HPDE6-E6E7 (cell line): ENCODE results near the gene ACO2.
A peak's percentile ranks its signal among the peaks of the same experiment; 100 is the strongest.
"Not testable (repeated sequence)": the region's sequence is repeated elsewhere in the genome, so short reads cannot be mapped to it uniquely, and the experiment has no call there.

ENCODE experiments used
- DNase-seq: peaks from one replicate; pipeline ENCODE4 v3.0.0; 2011; ENCODE audit warnings: missing footprints; ENCODE audit errors: extremely low spot score

ACO2 gene

GRCh38 chr22:41448189-41448808 lies 20.6 kb upstream of the ACO2 start:
- DNase-seq, result peak; percentile 96

GRCh38 chr22:41458161-41458728 lies 10.7 kb upstream of the ACO2 start:
- no peak for DNase-seq

- DNase-seq, result no peak
These were observed 9.5 kb upstream of the ACO2 start for GRCh38 chr22:41459431-41459830.

GRCh38 chr22:41460071-41460470 lies 8.8 kb upstream of the ACO2 start:
- not testable (repeated sequence) for DNase-seq

GRCh38 chr22:41461901-41462300 lies 7.0 kb upstream of the ACO2 start:
- no peak for DNase-seq

GRCh38 chr22:41469218-41469851 lies 418 bp downstream of the ACO2 start:
- DNase-seq, result no peak

- no peak for DNase-seq
These were observed 2.0 kb downstream of the ACO2 start for GRCh38 chr22:41470886-41471285.

- DNase-seq, result no peak
These were observed 2.7 kb downstream of the ACO2 start for GRCh38 chr22:41471568-41471967.

GRCh38 chr22:41474872-41475451 lies 6.0 kb downstream of the ACO2 start:
- DNase-seq, result no peak

GRCh38 chr22:41478473-41478872 lies 9.6 kb downstream of the ACO2 start:
- DNase-seq, result no peak

- no peak for DNase-seq
These were observed 10.1 kb downstream of the ACO2 start for GRCh38 chr22:41478891-41479521.

- no peak for DNase-seq
These were observed 10.9 kb downstream of the ACO2 start for GRCh38 chr22:41479671-41480396.

- no peak for DNase-seq
These were observed 11.4 kb downstream of the ACO2 start for GRCh38 chr22:41480397-41480735.

- DNase-seq, result no peak
These were observed 12.4 kb downstream of the ACO2 start for GRCh38 chr22:41481131-41481830.

GRCh38 chr22:41481925-41482318 lies 13.0 kb downstream of the ACO2 start:
- DNase-seq, result no peak

GRCh38 chr22:41482319-41482935 lies 13.5 kb downstream of the ACO2 start:
- no peak for DNase-seq

- DNase-seq, result no peak
These were observed 16.1 kb downstream of the ACO2 start for GRCh38 chr22:41485033-41485432.

GRCh38 chr22:41487037-41487935 lies 18.4 kb downstream of the ACO2 start:
- no peak for DNase-seq

GRCh38 chr22:41488076-41488475 lies 19.2 kb downstream of the ACO2 start:
- DNase-seq, result no peak
